Kidney (tissue), 22 donors: Measurements from ENCODE around the gene LIMK1. TPM values are rescaled to one million over a fixed set of nuclear protein-coding genes. Genes with fewer than 3 reads are reported as not detected.

Experiments used
- DNase-seq, 5 donors: peaks; one replicate each; pipeline ENCODE4 v3.0.0-alpha.2; 2013 to 2020
- FAIRE-seq: peaks from 2 replicates; lab custom pipeline; 2012; peaks lifted over from hg19 to GRCh38; lab: Jason Lieb, UNC
- H3K27ac ChIP-seq, 2 donors: one replicate each; pipeline ENCODE4 v1.7.0; 2013; ENCODE audit warnings: low read depth in 2 of 2, low read length in 2 of 2, inconsistent platforms in 1 of 2
- H3K27me3 ChIP-seq: one replicate; pipeline ENCODE4 v1.7.1; 2013; ENCODE audit warnings: low read length, inconsistent platforms; ENCODE audit not compliant: control insufficient read depth, insufficient read depth
- H3K36me3 ChIP-seq, 3 donors: one replicate each; pipeline versions ENCODE4 v1.7.0 to v1.7.1; 2013; ENCODE audit warnings: low read length in 3 of 3, control low read depth in 1 of 3, inconsistent platforms in 1 of 3; ENCODE audit not compliant: insufficient read depth in 3 of 3, control insufficient read depth in 2 of 3
- H3K4me1 ChIP-seq, 3 donors: one replicate each; pipeline versions ENCODE4 v1.7.0 to v1.7.1; 2013; ENCODE audit warnings: low read length in 3 of 3, inconsistent platforms in 1 of 3, low read depth in 1 of 3; ENCODE audit not compliant: control insufficient read depth in 2 of 3, insufficient read depth in 2 of 3
- H3K4me3 ChIP-seq, 3 donors: one replicate each; pipeline versions ENCODE4 v1.7.0 to v1.8.1; 2013; ENCODE audit warnings: low read length in 3 of 3, control low read depth in 1 of 3, inconsistent platforms in 1 of 3
- H3K9ac ChIP-seq, 3 donors: one replicate each; pipeline versions ENCODE4 v1.7.0 to v1.7.1; 2013; ENCODE audit warnings: low read length in 3 of 3, control low read depth in 1 of 3, inconsistent platforms in 1 of 3
- H3K9me3 ChIP-seq, 3 donors: one replicate each; pipeline versions ENCODE4 v1.7.0 to v1.7.1; 2013; ENCODE audit warnings: low read length in 3 of 3, control low read depth in 1 of 3, inconsistent platforms in 1 of 3; ENCODE audit not compliant: control insufficient read depth in 2 of 3, insufficient read depth in 1 of 3
- intact Hi-C: fragments of 100-400 bp; cut with DNase I; formaldehyde crosslinking; loops from one replicate; pipeline ENCODE4 v1.11.1; 2022
- long read RNA-seq, 10 donors: library from polyadenylated mRNA in 1 of 10; unstranded in 1 of 10; transcript quantifications; one replicate each; pipeline ENCODE4 v2.0.0 and lab custom pipeline, GENCODE V29; 2021 to 2026
- polyA plus RNA-seq: library from polyadenylated mRNA; stranded (reverse); fragments of 350-450 nt; fragmentation: Illumina TruSeq; extraction: RNeasy Lipid Tissue Mini Kit (QIAGEN cat#74804); gene quantifications from one replicate; pipeline ENCODE4 v1.2.3, GENCODE V29; 2014; ENCODE audit warnings: low read depth, low replicate concordance; ENCODE audit not compliant: insufficient read depth
- total RNA-seq: library from RNA; stranded (reverse); fragmentation: NEBNext Ultra II Directional; extraction: Animal tissue kit (Norgen Biotek cat#: 25700); gene quantifications from one replicate; pipeline ENCODE4 v1.2.1, GENCODE V29; 2021
- TF ChIP-seq, protein P1 (sequence below): IDR thresholded peaks from 3 replicates; pipeline ENCODE4 v1.5.1; 2012; ENCODE audit warnings: mild to moderate bottlenecking, moderate library complexity, borderline replicate concordance; ENCODE audit not compliant: insufficient read depth; ENCODE audit errors: extremely low read depth
- donor health status: control.
- donor health status: control.
- donor health status: control.
- donor health status: control.
- donor health status: control.
- donor health status: DM: yes; HTN: yes; CAD: no.
- donor health status: Normal renal cell carcinoma (clear cell type).

LIMK1 gene
- total RNA-seq (23.8 TPM), polyA plus RNA-seq (9.1 TPM)
- long read RNA-seq, donor 1, partial matches to known transcripts: 0 of 5 reads
- long read RNA-seq, donor 1, other reads (novel, unspliced or antisense): 0 of 5 reads
- long read RNA-seq, donor 2, transcript LIMK1-201 (16 exons, 3,219 nt): major isoform, 5 of 5 reads
- long read RNA-seq, donor 2, partial matches to known transcripts: 0 of 5 reads
- long read RNA-seq, donor 2, other reads (novel, unspliced or antisense): 0 of 5 reads
- long read RNA-seq, donor 3, partial matches to known transcripts: 0 of 2 reads
- long read RNA-seq, donor 3, other reads (novel, unspliced or antisense): 0 of 2 reads
- long read RNA-seq, donor 4, partial matches to known transcripts: 0 of 3 reads
- long read RNA-seq, donor 4, other reads (novel, unspliced or antisense): 0 of 3 reads
- long read RNA-seq, donor 5: 0 reads
- long read RNA-seq, donor 6: 0 reads
- long read RNA-seq, donor 7, partial matches to known transcripts: 1 of 3 reads
- long read RNA-seq, donor 7, other reads (novel, unspliced or antisense): 2 of 3 reads
- long read RNA-seq, donor 8, partial matches to known transcripts: 0 of 4 reads
- long read RNA-seq, donor 8, other reads (novel, unspliced or antisense): 0 of 4 reads
- long read RNA-seq, donor 9, partial matches to known transcripts: 0 of 1 reads
- long read RNA-seq, donor 9, other reads (novel, unspliced or antisense): 0 of 1 reads
- long read RNA-seq, donor 10, transcript LIMK1-201 (16 exons, 3,219 nt): major isoform, 5 of 5 reads
- long read RNA-seq, donor 10, partial matches to known transcripts: 0 of 5 reads
- long read RNA-seq, donor 10, other reads (novel, unspliced or antisense): 0 of 5 reads

DNA sequence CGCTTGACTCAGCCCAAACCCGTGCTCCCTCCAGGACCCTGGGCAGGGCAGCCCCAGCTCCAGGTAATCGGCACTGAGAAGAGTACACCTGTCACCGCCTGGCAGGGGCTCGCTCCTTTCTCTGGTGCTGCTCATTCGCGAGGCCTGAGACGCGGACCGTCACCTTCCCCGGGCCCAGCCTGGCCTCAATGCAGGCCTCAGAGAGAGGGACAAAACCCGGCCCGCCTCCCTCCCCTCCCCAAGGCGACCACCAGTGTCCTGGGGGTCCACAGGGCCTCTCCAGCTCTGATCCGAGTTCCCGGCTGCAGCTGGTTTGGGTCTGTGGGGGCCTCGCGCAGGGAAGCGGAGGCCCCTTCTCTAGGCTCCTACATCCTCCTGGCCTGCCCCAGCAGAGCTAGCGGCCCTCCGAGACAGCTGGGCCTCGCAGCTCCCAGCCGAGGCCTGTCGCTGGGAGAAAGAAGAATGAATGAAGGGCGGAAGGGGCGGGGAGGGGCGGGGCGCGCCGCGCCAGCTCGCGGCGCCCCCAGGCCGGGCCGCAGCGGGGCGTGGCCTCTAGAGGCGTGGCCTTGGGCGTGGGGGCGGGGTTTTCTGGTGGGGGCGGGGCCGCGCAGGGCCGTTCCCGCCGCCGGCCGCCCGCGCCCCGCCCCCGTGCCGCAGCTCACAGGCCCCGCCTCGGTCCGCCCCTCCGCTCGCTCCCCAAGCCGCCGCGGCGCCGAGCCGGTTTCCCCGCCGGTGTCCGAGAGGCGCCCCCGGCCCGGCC lies at the start of gene LIMK1:
Gene LIMK1, plus strand, starts transcription at position 688 of the 760 bp plus-strand sequence. CDS start 187 bp downstream, outside the sequence.
- FAIRE-seq (no peak), DNase-seq (peak; percentile 90 to 95 (median 93))
- TF ChIP-seq, protein P1, sequence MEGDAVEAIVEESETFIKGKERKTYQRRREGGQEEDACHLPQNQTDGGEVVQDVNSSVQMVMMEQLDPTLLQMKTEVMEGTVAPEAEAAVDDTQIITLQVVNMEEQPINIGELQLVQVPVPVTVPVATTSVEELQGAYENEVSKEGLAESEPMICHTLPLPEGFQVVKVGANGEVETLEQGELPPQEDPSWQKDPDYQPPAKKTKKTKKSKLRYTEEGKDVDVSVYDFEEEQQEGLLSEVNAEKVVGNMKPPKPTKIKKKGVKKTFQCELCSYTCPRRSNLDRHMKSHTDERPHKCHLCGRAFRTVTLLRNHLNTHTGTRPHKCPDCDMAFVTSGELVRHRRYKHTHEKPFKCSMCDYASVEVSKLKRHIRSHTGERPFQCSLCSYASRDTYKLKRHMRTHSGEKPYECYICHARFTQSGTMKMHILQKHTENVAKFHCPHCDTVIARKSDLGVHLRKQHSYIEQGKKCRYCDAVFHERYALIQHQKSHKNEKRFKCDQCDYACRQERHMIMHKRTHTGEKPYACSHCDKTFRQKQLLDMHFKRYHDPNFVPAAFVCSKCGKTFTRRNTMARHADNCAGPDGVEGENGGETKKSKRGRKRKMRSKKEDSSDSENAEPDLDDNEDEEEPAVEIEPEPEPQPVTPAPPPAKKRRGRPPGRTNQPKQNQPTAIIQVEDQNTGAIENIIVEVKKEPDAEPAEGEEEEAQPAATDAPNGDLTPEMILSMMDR: no peak
- Histone ChIP-seq H3K4me1 (peaks cover 0 to 13% (median 6%) of the 10 kb centered on the region in 3 donors), H3K4me3 (peak within 1 kb of the TSS; percentile 26 to 53 (median 29)), H3K9ac (peak within 1 kb of the TSS; percentile 15 to 61 (median 55)), H3K27me3 (no peaks in the 10 kb centered on the region), H3K9me3 (no peaks in the 10 kb centered on the region), H3K27ac (no peak within 1 kb of the TSS), H3K36me3 (no peaks in the 10 kb centered on the region)
- intact Hi-C loops: no loop called here

DNA sequence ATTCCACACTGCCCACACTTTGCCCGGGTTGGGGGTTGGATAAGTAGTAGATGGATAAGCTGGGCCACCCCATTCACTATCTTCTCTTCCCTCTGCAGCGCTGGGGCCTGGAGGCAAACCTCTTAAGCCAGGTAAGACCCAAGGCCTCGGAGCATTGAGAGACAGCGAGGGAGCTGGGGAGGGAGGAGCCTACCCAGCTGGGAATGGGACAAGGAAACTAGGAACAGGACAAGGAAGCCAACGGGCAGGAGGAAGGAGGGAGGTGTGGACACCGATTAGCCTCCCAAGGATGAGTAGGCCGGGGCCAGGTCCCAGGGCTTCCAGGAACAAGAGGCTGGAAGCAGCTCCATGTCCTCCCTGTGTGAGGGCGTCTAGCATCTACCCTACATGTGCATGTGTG lies 46.0 kb upstream of the LIMK1 start:
- Histone ChIP-seq H3K36me3 (peaks cover 0 to 3% (median 0%) of the 10 kb centered on the region in 3 donors), H3K27me3 (no peaks in the 10 kb centered on the region), H3K9me3 (no peaks in the 10 kb centered on the region), H3K9ac (no peak overlapping the region), H3K4me3 (no peak overlapping the region), H3K27ac (no peak overlapping the region), H3K4me1 (peaks cover 0 to 3% (median 0%) of the 10 kb centered on the region in 3 donors)
- DNase-seq (peak in 1 of 5 donors; percentile 53), FAIRE-seq (no peak)
- intact Hi-C loops: no loop called here
- TF ChIP-seq, protein P1: no peak

DNA sequence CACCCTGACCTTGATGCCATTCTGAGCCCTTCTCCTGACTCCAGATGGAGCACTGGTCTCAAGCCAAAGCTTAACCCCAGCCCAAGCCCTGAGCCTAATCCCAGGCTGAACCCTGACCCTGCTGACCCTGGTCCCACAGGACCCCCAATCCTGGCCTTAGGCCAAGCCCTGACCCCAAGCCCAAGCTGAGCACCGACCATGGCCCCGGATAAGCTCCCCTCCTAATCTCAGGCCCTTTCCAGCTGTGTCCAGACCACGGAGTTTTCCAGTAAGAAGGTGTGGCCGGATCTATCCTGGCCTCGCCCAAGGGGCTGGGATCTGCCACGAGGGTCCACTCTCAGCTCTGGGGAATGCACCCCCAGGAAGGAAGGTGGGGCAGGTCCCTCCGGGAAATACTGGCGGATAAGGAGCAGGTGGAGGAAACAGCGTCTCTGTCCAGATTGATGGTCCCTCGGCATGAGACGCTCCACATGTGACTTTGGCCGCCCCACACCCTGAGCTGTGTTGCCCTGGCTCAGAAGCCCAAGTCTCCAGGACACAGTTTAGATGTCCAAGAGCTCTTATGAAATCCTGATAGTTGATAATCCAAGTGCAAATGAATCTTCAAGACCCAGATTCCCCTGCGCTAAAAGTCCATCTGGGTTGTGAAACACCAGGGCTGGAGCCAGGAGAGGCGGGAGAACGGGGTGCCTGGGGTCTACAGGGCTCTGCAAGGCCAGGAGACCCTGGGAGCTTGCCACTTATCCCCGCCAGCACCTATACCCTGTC lies 45.2 kb upstream of the LIMK1 start:
- intact Hi-C loops: no loop called here
- H3K9me3 ChIP-seq: no peaks in the 10 kb centered on the region
- no peaks in the 10 kb centered on the region for H3K27me3 ChIP-seq
- H3K4me1 ChIP-seq: peaks cover 0 to 3% (median 0%) of the 10 kb centered on the region in 3 donors
- FAIRE-seq (no peak), DNase-seq (peak in 1 of 5 donors; percentile 72)
- peak overlapping the region; percentile 17 to 22 for H3K27ac ChIP-seq
- H3K36me3 ChIP-seq: peaks cover 0 to 3% (median 0%) of the 10 kb centered on the region in 3 donors
- no peak overlapping the region for H3K9ac ChIP-seq
- no peak overlapping the region for H3K4me3 ChIP-seq
- TF ChIP-seq, protein P1: no peak
